ENCODE measurements around the gene LRBA.
A peak's percentile ranks its signal among the peaks of the same experiment; 100 is the strongest.

DNA sequence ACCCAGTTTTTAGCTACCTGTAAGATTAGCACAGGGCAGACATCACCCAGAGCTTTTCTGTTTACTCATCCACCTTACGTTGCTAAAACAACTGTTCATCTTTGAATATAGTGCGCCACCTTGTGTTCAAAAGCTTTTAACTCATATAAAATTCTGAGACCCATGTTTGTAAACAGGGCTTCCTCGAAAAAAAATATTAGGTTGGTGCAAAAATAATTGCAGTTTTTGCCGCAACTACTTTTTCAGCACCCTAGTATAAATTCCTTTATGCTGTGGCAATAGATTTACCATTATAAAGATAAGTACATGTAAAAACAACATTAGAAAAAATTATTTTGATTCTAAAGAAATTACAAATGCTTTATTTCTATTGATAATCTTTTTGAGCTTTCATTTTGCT, 147.9 kb downstream of the LRBA start:
- TF ChIP-seq, protein P1, sequence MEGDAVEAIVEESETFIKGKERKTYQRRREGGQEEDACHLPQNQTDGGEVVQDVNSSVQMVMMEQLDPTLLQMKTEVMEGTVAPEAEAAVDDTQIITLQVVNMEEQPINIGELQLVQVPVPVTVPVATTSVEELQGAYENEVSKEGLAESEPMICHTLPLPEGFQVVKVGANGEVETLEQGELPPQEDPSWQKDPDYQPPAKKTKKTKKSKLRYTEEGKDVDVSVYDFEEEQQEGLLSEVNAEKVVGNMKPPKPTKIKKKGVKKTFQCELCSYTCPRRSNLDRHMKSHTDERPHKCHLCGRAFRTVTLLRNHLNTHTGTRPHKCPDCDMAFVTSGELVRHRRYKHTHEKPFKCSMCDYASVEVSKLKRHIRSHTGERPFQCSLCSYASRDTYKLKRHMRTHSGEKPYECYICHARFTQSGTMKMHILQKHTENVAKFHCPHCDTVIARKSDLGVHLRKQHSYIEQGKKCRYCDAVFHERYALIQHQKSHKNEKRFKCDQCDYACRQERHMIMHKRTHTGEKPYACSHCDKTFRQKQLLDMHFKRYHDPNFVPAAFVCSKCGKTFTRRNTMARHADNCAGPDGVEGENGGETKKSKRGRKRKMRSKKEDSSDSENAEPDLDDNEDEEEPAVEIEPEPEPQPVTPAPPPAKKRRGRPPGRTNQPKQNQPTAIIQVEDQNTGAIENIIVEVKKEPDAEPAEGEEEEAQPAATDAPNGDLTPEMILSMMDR (IDR thresholded peaks at IDR 0.05): peak; percentile 39 to 70 (median 50)
- TF ChIP-seq POLR2AphosphoS5 (IDR thresholded peaks at IDR 0.05): no peak
- TF ChIP-seq POLR2A (IDR thresholded peaks at IDR 0.05): no peak
